ENCODE results near the gene AP3B1.

The AP3B1 gene

DNA sequence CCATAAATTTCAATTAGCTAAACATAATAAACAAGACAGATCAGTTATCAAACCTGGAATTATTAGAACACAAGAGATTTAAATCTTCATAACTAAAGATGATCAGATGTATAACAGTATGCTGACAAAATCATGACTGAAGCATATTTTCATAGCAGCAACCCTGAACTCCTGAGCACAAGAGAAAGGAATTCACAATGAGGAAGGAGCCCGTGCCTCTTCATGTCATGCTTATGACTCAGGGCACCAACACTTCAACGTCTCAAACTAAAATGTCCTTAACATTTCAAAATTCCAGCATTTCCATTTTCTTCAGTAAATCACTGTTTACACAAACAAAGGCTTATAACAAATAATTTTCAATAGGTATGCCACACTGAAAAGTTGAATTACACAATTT, 6.7 kb downstream of the AP3B1 start:
- no peak for DNase-seq

GRCh38 chr5:78287169-78287568, 7.3 kb downstream of the AP3B1 start:
- DNase-seq, result no peak

- DNase-seq, result no peak
Measured at GRCh38 chr5:78286290-78286689, 8.2 kb downstream of the AP3B1 start.

GRCh38 chr5:78283802-78284201, 10.7 kb downstream of the AP3B1 start:
- no peak for DNase-seq

- DNase-seq, result no peak
Measured at GRCh38 chr5:78283105-78283504, 11.4 kb downstream of the AP3B1 start.

DNA sequence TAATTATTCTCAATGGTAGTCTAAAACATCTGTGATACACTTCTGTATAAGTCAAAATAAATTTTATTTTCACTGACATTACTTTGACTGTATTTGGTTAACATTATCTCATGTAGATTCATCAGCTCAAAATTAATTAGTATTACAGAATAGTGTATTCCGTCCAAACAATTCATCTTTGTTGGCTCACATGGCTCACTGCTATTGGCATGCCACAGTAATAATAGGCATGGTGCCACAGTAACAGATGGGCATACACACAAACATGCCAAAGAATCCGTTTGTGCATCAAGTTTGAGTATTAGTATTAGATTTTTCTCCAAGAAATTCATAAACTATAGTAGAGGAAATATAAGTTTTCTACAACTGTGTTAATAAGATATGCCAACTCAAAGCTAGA, 14.2 kb downstream of the AP3B1 start:
- DNase-seq, result peak; percentile 5

GRCh38 chr5:78279194-78279593, 15.3 kb downstream of the AP3B1 start:
- no peak for DNase-seq

- no peak for DNase-seq
Measured at GRCh38 chr5:78277715-78278114, 16.8 kb downstream of the AP3B1 start.

DNA sequence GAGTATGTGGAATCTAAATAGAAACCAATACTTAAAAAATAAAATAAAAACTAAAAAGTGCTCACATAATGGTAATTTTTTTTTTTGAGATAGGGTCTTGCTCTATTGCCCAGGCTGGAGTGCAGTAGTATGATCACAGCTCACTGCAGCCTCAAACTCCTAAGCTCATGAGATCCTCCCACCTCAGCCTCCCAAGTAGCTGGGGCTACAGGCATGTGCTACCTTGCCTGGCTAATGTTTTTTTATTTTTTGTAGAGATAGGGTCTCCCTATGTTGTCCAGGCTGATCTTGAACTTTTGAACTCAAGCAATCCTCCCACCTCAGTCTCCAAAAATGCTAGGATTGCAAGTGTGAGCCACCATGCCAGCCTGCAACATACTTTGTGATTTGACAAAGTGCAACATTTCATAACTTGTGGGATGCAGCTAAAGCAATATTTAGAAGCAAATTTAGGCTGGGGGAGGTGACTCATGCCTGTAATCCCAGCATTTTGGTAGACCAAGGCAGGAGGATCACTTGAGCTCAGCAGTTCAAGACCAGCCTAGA, 18.4 kb downstream of the AP3B1 start:
- DNase-seq, result no peak

DNA sequence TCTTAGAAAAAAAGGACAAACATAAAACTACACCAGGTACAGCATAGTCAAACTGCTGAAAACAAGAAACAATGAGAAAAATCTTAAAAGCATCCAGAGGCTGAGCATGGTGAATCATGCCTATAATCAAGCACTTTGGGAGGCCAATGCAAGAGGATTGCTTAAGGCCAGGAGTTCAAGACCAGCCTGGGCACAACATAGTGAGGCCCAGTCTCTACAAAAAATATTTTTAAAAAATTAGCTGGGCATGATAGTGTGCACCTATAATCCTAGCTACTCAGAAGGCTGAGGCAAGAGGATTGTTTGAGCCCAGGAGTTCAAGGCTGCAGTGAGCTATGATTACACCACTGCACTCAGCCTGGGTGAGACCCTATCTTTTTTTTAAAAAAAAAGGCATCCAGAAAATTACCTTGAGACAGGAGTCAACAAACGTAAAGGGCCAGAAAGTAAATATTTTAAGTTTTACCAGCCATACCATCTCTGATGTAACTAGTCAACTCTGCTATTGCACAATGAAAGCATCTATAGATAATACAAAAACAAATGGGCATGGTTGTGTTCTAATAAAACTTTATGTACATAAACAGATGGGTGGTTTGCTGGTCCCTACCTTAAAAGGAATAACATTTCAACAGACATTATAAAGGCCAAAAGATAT, 19.8 kb downstream of the AP3B1 start:
- DNase-seq, result no peak

- no peak for DNase-seq
Measured at GRCh38 chr5:78273436-78273835, 21.1 kb downstream of the AP3B1 start.

DNA sequence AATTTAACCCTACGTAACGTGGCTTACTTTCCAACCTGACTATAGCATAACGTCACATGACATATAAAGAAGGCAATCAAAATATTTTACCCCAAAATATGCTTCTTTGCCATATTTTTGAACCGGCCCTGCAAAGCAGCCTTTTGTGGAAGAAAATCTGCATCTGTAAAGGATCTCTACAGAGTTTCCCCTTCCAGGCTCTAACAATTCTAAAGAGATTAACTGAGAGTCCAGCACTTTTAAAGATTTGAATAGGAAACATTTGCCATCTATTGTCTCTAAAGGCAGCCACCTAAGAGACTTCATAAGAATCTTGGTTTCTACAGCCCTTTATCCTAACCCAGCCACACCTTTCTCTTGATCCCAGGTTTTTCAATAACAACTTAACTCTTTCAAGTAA, 22.7 kb downstream of the AP3B1 start:
- no peak for DNase-seq

DNA sequence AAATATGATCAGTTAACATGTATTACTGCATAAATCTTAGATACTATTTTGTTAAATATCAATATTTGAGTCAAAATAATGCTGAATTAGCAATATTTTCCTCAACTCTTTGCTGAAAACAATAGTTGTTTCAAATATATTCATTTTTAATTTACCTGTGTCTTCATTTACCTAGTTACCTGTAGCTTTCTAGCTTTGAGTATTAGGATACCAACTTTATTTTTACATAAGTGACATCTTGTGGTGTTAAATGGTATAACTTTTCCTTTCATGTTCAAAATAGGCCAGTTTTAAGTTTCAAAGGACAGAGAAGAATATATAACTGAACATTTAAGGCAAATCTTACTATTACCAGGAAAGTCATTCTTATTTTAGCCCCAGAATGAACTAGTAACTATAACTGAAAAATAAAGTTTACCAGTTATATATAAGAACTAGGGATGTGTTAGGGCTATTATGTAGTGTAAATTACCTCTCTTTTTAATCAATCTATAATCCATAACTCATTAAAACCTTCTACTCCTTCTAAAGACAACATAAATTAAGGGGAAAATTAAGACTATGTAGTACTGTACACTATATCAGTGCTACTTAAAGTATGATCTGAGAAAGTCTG, 25.3 kb downstream of the AP3B1 start:
- no peak for DNase-seq

GRCh38 chr5:78268356-78268755, 26.1 kb downstream of the AP3B1 start:
- DNase-seq, result no peak

GRCh38 chr5:78265163-78265562, 29.3 kb downstream of the AP3B1 start:
- DNase-seq, result no peak

DNA sequence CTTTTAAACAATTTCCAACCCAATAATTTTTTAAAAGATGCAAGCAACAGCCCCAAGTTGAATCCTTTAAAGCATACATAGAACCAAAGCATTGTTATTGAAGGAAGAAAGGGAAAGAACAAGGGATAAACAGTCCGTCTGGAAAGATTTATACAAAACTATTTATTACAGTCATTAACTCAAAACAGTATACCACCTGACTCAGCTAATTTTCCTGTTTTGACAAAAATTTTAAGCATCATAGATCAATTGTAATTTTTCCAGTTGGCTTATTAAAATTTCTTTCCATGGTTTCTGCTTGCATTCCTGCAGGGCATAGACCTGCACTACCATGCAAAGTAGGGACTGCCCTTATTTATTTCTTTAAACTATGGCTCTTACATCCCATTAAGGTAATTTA, 29.9 kb downstream of the AP3B1 start:
- DNase-seq, result no peak

GRCh38 chr5:78260771-78261170, 33.7 kb downstream of the AP3B1 start:
- DNase-seq, result no peak

DNA sequence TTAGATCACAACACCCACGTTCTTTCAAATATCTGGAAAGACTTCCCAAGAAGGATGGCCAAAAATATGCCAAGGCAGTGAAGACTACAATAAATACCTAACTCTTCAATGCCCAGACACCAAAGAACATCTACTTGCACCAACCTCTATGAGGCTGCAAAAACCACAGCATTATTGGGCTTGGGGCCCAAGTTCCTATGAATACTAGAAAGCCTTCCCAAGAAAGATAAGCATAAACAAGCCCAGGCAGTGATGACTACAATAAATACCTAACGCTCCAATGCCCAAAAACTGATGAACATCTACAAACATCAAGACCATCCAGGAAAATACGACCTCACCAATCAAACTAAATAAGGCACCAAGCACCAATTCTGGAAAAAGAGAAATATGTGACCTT, 41.3 kb downstream of the AP3B1 start:
- DNase-seq, result no peak

DNA sequence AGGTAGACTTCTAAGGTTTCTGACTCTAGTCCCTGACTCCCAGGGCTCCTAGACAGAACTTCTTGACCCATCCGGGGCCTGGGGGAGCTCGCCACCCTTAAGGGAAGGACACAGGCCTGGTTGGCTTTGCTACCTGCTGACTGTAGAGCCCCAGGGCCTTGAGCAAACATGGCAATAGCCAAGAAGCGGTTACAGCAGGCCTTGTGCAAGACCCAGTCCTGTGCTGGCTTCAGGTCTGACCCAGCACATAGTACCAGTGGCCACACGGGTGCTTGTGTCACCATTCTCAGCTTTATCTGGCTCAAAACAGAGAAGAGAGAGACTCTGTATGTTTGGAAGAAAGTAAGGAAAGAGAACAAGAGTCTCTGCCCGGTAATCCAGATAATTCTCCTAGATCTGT, 41.8 kb downstream of the AP3B1 start:
- no peak for DNase-seq

- DNase-seq, result no peak
Measured at GRCh38 chr5:78251663-78252284, 42.7 kb downstream of the AP3B1 start.

DNA sequence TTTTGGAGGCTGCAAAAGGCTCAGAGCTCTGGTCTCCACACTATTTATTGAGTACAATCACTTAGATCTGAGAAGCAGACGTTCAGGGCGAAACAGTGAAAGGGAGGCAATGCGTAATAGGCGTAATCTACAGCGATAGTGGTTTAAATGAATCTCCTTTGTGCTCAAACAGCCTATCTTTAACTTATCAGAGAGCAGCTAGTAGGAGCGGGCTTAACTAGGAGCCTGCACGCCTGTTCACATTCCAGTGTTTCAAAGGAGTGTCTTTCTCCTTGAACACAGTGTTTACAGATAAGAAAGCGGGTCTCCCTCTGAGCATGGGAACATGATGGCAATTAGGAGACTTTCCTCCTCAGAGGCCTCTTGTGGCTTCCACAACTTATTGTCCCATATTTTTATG, 49.4 kb downstream of the AP3B1 start:
- DNase-seq, result no peak

GRCh38 chr5:78243639-78244038, 50.9 kb downstream of the AP3B1 start:
- DNase-seq, result no peak

- no peak for DNase-seq
Measured at GRCh38 chr5:78243091-78243490, 51.4 kb downstream of the AP3B1 start.

- DNase-seq, result no peak
Measured at GRCh38 chr5:78242001-78242400, 52.5 kb downstream of the AP3B1 start.

All from NCI-H2171 (cell line).